Measurements from ENCODE around the gene RFX2. TPM values are rescaled to one million over a fixed set of nuclear protein-coding genes. Genes with fewer than 3 reads are reported as not detected.

Gene RFX2
- total and polyA plus RNA-seq, 10 of the 15 experiments (the other 5 are each of a cell fraction or from before 2014, with no cell fraction given), result 3.2 to 9.8 (median 4.7) TPM

DNA sequence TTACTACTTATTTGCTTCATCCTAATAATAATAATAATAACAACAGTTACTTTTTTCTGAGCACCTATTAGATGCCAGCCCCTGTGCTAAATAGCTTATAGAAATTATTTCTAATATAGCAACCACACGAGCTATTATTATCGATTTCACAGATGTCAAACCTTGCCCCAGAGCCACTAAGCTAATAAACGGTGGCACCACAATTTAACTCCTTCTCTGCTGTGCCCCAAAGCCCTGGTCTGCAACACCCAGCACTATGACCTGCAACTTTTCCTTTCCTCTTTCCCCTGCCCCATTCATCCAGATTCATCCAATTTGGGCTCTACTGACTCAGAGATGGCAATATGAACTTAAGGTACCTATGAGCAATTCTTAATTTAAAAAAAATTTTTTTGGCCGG is 6.4 kb downstream of the RFX2 start (continued):
- TF ChIP-seq, protein P1, sequence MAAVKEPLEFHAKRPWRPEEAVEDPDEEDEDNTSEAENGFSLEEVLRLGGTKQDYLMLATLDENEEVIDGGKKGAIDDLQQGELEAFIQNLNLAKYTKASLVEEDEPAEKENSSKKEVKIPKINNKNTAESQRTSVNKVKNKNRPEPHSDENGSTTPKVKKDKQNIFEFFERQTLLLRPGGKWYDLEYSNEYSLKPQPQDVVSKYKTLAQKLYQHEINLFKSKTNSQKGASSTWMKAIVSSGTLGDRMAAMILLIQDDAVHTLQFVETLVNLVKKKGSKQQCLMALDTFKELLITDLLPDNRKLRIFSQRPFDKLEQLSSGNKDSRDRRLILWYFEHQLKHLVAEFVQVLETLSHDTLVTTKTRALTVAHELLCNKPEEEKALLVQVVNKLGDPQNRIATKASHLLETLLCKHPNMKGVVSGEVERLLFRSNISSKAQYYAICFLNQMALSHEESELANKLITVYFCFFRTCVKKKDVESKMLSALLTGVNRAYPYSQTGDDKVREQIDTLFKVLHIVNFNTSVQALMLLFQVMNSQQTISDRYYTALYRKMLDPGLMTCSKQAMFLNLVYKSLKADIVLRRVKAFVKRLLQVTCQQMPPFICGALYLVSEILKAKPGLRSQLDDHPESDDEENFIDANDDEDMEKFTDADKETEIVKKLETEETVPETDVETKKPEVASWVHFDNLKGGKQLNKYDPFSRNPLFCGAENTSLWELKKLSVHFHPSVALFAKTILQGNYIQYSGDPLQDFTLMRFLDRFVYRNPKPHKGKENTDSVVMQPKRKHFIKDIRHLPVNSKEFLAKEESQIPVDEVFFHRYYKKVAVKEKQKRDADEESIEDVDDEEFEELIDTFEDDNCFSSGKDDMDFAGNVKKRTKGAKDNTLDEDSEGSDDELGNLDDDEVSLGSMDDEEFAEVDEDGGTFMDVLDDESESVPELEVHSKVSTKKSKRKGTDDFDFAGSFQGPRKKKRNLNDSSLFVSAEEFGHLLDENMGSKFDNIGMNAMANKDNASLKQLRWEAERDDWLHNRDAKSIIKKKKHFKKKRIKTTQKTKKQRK (IDR thresholded peaks at IDR 0.05; ENCODE audit: low read depth, low read length), result no peak
- TF ChIP-seq, protein P2, sequence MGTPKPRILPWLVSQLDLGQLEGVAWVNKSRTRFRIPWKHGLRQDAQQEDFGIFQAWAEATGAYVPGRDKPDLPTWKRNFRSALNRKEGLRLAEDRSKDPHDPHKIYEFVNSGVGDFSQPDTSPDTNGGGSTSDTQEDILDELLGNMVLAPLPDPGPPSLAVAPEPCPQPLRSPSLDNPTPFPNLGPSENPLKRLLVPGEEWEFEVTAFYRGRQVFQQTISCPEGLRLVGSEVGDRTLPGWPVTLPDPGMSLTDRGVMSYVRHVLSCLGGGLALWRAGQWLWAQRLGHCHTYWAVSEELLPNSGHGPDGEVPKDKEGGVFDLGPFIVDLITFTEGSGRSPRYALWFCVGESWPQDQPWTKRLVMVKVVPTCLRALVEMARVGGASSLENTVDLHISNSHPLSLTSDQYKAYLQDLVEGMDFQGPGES (IDR thresholded peaks at IDR 0.05), result no peak
- no peak for TF ChIP-seq HDAC6 (IDR thresholded peaks at IDR 0.05; ENCODE audit: unreplicated experiment)
- TF ChIP-seq RFX5 (IDR thresholded peaks at IDR 0.05; ENCODE audit: low read depth, low read length), result no peak
- no peak for TF ChIP-seq PAX8 (IDR thresholded peaks at IDR 0.05)
- TF ChIP-seq SP1 (IDR thresholded peaks at IDR 0.05; ENCODE audit: low read depth, low read length), result no peak

DNA sequence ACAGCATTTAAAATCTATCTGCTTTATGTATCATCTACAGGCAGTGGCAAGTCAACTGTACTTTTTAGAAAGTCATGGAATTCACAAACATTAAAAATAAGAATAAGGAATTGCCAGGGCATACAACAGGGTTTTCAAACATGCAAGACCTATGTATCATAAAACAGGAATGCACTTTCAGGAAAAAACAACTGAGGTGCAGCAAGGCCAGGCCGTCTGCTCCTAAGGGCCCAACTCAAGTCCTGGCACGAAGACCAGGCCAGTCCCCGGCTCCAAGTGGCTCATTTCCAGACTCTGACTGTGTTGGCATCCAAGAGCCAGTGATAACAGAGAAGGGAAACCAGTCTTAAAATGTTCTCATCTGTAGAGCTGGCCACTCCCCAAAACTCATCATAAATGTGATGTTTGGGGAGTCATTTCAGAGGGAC is 7.1 kb downstream of the RFX2 start:
- ATAC-seq (peak; percentile 49; the same call in 1 of the 3 replicates), DNase-seq (ENCODE audit: low read depth, low spot score) (no peak), FAIRE-seq (no peak)
- H3K9ac ChIP-seq (ENCODE audit: control insufficient read depth, insufficient read depth, low read length), result no peak overlapping the region
- in situ Hi-C loops (cut with MboI) (no loop called here), intact Hi-C loops (cut with micrococcal nuclease; ENCODE audit: unreplicated experiment) (no loop called here)
- no TSS peak for BruUV-seq (replicated peaks)
- no peaks in the 10 kb centered on the region for H3K36me3 ChIP-seq (ENCODE audit: control insufficient read depth in 2 of 2, insufficient read depth in 2 of 2, low read length in 1 of 2)
- no peak overlapping the region for H3K4me3 ChIP-seq
- peaks cover 5% of the 10 kb centered on the region; the same call in 2 of the 3 replicates for H3K9me3 ChIP-seq (replicated peaks; ENCODE audit: control insufficient read depth, insufficient read depth, low read length)
- RAD21 ChIA-PET (ENCODE audit: unreplicated experiment), result interaction anchor here (1.9 kb wide), 1 partner anchor 23 kb away, joined by 4 read pairs; no protein-coding TSS in a partner anchor
- CTCF ChIA-PET, result interaction anchor here (0.5 to 1.7 kb wide), 3 partner anchors 23 to 847 kb away, joined by 3 to 11 read pairs (median 5); no protein-coding TSS in a partner anchor
- H3K79me2 ChIP-seq (ENCODE audit: control insufficient read depth, insufficient read depth, low read length), result no peaks in the 10 kb centered on the region
- no peaks in the 10 kb centered on the region for H3K4me1 ChIP-seq (ENCODE audit: control insufficient read depth, insufficient read depth, low read length)
- peak overlapping the region; percentile 42; the same call in 1 of the 2 replicates for H2AFZ ChIP-seq (ENCODE audit: control insufficient read depth, low read depth, low read length)
- WGBS (ENCODE audit: insufficient coverage, insufficient replicate concordance, low lambda C conversion rate, missing lambda C conversion rate), result 19% methylated on average over 3 of the region's 3 CpGs
- no peaks in the 10 kb centered on the region for H4K20me1 ChIP-seq (ENCODE audit: control insufficient read depth, insufficient read depth)
- H3K27me3 ChIP-seq (replicated peaks in 1 of 2; ENCODE audit: control insufficient read depth in 2 of 2, insufficient read depth in 2 of 2, low read length in 1 of 2), result no peaks in the 10 kb centered on the region
- H3K4me2 ChIP-seq (ENCODE audit: control insufficient read depth, insufficient read depth), result no peak overlapping the region
- SMC1A ChIA-PET (ENCODE audit: uncharacterized antibody, unreplicated experiment), result interaction anchor here (0.7 to 2.4 kb wide), 7 partner anchors 11 to 53 kb away, joined by 3 to 8 read pairs (median 4); no protein-coding TSS in a partner anchor
- POLR2A ChIA-PET, result no interaction called here
- no peak overlapping the region for H3K27ac ChIP-seq (ENCODE audit: control insufficient read depth, insufficient read depth)
- no peak for TF ChIP-seq CEBPB (IDR thresholded peaks at IDR 0.05; ENCODE audit: borderline replicate concordance in 1 of 2, low read depth in 2 of 2, low read length in 2 of 2)
- no peak for TF ChIP-seq BCL11A (IDR thresholded peaks at IDR 0.05; ENCODE audit: low read depth, low read length)
- no peak for TF ChIP-seq FOS (IDR thresholded peaks at IDR 0.05; ENCODE audit: borderline replicate concordance, extremely low read depth, insufficient read length)
- no peak for TF ChIP-seq WRNIP1 (IDR thresholded peaks at IDR 0.05; ENCODE audit: borderline replicate concordance, low read depth, low read length)
- no peak for TF ChIP-seq RAD51 (IDR thresholded peaks at IDR 0.05)
- TF ChIP-seq, protein P3, sequence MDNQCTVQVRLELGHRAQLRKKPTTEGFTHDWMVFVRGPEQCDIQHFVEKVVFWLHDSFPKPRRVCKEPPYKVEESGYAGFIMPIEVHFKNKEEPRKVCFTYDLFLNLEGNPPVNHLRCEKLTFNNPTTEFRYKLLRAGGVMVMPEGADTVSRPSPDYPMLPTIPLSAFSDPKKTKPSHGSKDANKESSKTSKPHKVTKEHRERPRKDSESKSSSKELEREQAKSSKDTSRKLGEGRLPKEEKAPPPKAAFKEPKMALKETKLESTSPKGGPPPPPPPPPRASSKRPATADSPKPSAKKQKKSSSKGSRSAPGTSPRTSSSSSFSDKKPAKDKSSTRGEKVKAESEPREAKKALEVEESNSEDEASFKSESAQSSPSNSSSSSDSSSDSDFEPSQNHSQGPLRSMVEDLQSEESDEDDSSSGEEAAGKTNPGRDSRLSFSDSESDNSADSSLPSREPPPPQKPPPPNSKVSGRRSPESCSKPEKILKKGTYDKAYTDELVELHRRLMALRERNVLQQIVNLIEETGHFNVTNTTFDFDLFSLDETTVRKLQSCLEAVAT (IDR thresholded peaks at IDR 0.05), result no peak
- no peak for TF ChIP-seq GATAD2B (conservative IDR thresholded peaks at IDR 0.05; ENCODE audit: low read depth)
- TF ChIP-seq CHD2 (IDR thresholded peaks at IDR 0.05; ENCODE audit: borderline replicate concordance, low read depth, low read length), result no peak
